Renal cortex interstitium (tissue), 11 donors: Measurements from ENCODE around the gene PALD1. TPM values are rescaled to one million over a fixed set of nuclear protein-coding genes. Genes with fewer than 3 reads are reported as not detected.
A peak's percentile ranks its signal among the peaks of the same experiment; 100 is the strongest.
"Not testable (repeated sequence)": the region's sequence is repeated elsewhere in the genome, so short reads cannot be mapped to it uniquely, and the experiment has no call there.

ENCODE experiments used
- DNase-seq, 11 donors: peaks; one replicate each; pipeline ENCODE4 v3.0.0-alpha.2; 2013; ENCODE audit warnings: low read depth in 9 of 11, low spot score in 4 of 11; ENCODE audit errors: extremely low read depth in 1 of 11
- polyA plus RNA-seq, 3 donors: library from polyadenylated mRNA; unstranded; fragments of 120-200 nt; gene quantifications; one replicate each; pipeline ENCODE4 v1.2.1, GENCODE V29; 2013; ENCODE audit not compliant: insufficient read length in 3 of 3

PALD1 gene
- polyA plus RNA-seq, 3 donors, result 10.1 to 12.8 (median 11.9) TPM

DNA sequence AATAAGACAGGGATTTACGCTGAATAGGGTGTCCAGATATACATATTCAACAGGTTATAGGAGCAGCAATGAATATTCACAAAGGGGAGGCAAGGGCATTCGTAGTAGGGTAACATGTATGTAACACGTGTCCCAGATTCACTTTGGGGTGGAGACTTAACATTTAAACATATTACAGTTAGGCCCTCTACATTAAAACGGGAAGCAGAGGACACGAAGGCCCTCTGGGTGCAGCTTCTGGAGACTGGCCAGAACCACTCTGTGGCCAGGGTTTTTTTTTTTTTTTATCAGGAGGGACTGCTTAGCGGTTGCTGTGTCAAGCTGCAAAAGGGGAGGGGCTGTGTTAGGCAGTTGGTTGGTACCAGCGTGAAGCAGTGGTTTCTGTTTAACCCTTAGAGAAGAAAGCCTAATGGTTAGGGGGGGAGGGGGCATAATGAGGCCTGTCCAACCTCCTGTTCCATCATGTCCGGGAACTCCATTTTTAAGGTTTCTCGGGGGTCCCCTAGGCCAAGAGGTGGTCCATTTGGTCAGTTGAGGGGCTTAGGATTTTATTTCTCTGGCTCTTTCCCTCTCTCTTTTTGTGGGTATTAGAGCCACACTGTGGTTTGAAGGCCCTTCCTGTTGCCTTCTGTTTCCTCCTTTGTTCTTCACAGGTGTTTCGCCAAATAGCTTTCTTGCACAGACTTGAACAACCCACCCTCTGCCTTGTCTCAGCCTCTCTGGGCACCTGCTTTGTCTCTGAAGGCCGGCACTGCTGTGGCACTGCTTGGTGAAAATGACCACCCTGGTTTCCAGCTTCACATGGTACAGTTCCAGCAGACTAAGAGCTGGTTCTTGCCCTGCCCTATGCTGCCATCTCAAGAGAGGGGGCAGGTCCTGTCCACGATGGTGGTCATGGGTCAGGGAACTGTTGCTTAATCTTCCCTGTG lies 97.6 kb downstream of the PALD1 start:
- no peak for DNase-seq

DNA sequence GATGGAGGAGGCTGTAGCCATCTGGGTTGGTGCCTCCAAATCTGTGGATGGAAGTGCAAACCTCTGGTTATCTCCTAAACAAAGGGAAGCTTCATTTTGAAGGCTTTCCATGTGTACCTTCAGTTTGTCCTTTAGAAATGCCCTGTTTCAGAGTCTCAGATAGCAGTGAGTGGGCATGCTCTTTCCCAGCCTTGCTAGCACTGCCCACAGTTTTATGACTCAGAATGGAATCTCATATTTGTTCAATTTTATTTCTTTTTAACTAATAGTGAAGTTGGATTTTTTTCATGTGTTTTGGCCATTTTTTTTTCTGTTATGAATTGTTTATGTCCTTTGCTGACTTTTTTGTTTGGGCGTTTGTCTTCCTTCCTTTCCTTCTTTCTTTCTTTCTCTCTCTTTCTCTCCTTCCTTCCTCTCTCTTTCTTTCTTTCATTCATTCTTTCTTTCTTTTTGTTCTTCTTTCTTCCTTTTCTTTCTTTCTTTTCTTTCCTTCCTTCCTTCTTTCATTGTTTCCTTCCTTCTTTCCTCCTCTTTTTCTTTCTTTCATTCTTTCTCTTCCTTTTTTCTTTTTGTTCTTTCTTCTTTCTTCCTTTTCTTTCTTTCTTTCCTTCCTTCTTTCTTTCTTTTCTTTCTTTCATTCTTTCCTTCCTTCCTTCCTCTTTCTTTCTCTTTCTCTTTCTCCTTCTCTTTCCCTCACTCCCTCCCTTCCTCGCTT lies 98.4 kb downstream of the PALD1 start:
- DNase-seq, result no peak

DNA sequence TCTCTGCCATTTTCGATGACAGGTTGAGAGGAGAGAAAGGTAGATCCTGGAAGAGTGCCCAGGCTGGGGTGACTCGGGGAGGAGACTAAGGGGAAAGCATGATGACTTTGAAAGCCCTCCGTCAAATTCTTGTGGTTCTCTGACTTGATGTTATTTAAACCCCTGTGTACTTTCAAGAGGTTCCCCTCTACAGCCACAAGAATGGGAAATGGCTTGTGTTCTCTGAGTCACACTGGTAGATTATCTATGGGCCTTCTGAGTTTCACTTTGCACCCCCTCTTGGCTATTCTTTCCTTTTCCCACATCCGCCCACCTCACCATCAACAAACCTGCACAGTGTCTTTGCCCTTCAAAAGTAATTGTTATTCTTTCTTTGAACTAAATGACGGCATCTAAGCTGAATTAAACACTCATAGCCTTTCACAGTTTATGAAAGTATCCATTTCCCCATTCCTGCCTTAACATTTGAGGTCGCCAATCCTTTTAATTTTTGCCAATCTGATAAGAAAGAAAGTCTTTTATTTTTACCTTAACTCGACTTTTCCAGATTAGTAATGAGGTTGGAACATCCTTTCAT lies 99.9 kb downstream of the PALD1 start:
- DNase-seq, result no peak

DNA sequence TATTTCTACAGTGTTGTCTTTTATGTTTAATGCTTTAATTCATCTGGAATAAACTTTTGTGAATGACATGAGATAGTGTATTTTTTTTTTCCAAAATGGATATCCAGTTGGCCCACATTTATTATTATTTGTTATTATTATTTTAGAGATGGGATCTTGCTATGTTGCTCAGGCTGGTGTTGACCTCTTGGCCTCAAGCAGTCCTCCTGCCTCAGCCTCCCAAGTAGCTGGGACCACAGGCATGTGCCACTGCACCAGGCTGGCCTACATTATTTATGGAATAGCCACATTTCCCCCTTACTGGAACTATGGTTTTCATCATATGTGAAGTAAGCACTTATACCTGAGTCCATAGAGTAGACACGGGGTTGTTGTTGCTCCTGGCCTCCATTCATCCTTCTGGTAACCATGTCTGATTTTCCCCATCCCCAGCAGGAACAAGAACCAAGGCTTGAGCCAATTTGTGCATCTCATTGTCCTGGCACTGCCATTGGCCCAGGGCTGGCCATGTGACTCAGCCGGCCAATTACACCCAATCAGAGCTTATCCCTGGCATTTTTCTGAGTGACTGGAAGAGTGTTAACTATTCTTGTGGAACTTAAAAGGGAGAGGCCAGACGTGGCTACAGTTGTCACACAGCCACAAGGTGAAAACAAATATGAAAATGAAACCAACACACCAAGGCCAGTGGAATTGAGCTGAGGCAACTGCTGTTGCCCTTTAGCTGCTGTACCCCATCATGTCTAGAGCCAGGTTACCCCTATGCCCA lies 100.9 kb downstream of the PALD1 start:
- DNase-seq, result no peak

DNA sequence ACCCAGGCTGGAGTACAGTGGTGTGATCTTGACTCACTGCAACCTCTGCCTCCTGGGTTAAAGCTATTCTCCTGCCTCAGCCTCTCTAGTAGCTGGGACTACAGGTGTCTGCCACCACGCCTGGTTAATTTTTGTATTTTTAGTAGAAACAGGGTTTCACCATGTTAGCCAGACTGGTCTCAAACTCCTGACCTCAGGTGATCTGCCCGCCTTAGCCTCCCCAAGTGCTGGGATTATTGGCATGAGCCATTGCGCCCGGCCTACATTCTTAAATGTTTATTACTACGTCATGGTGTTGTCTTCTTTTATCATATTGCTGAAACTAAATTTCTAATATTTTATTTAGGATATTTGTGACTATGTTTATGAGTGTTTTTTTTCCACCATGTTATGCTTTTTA lies 102.6 kb downstream of the PALD1 start:
- not testable (repeated sequence) for DNase-seq

DNA sequence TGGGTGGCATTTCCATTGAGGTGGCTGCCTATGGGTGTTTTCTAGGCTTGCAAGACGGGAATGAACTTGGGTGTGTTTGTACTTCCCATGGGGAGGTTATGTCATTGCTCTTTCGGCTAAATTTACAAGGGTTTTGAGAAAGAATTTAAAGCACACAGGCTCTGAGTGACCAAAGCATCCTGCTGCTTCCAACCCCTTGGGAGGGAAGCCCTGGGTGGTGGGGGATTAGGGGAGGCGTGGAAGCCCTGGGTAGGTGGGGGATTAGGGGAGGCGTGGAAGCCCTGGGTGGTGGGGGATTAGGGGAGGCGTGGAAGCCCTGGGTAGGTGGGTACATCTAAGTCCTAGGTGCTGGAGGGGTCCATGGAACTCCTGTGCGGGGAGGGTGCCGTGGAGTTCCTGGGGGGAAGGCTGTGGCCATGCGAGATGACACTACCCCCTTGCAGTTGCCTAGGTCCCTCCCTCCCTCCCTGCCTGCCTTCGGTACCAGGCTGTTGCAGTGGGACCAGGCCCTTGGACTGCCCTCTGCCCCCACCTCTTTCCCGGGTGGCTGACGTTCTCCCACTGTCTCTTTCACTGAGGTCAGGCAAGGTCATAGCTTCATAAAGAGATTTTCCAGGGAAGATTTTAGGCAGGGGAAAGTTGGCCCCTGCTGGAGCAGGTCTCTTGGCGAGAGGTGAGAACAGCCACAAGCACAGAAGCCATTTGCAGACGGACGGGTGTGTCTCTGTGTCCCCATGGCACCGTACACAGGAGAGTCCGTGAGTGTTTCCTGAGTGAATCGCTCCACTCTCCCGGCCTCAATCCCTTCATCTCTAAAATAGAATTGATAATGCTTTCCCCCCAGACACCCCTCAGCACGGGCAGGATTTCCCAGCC lies 104.5 kb downstream of the PALD1 start:
- no peak for DNase-seq

DNA sequence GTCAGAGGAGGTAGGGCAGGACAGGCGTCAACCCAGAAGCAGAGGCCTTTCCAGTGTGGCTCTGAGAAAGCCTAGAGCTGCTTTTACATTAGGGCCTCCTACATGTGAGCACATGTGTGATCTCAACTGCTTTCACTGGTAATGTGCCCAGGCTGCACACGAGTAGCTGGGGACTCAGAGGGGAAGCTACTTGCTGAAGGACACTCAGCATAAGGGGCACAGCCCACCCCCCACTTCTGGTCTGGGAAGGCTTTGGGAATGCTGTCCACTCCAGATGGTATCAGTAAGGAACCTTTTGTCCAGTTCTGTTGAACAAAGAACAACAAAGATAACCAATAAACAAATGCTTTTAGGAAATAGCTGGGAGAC lies 105.1 kb downstream of the PALD1 start:
- DNase-seq, result peak in 1 of 11 donors; percentile 36

DNA sequence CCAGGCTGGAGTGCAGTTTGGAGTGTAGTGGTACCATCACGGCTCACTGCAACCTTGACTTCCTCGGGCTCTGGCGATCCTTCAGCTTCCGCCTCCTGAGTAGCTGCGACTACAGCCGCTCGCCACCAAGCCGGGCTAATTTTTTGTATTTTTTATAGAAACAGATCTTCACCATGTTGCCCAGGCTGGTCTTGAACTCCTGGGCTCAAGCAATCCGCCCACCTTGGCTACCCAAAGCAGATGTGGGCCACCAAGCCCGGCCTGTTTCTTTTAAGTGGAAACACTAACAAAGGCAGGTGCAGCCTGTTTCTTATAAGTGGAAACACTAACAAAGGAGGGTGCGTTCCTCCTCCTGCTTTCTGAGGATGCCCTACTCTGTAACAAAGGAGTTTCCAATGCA lies 105.8 kb downstream of the PALD1 start:
- DNase-seq, result no peak

DNA sequence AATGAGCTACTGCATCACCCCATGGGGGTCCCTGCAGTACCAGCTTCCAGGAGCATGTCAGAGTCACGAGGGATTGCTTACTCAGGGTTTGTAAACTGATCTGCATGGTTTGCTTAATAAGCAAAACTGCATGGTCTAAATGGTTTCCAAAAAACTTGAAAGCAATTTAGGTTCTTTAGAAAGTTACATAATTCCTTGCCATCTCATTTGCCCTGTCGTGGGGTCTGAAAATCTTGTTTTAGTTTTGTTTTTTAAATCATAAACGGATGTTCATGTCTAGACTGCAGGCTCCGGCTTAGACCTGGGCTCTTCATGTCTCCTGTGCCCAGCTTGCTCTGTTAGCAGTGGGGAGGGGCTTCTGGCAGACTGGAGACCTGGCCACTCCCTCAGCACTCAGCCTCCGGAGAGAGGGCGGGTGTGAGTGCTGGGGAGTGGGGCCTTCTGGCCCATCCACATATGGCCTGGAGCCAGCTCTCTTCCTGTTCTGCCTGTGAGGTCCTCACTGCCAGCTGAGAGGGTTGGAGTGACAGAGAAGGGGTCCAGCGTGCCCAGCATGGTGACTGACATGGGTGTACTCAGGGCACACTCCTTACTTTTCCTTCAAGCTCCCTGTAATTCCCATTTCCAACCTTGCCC lies 106.5 kb downstream of the PALD1 start:
- DNase-seq, result peak in 9 of 11 donors; percentile 38 to 70 (median 60)

DNA sequence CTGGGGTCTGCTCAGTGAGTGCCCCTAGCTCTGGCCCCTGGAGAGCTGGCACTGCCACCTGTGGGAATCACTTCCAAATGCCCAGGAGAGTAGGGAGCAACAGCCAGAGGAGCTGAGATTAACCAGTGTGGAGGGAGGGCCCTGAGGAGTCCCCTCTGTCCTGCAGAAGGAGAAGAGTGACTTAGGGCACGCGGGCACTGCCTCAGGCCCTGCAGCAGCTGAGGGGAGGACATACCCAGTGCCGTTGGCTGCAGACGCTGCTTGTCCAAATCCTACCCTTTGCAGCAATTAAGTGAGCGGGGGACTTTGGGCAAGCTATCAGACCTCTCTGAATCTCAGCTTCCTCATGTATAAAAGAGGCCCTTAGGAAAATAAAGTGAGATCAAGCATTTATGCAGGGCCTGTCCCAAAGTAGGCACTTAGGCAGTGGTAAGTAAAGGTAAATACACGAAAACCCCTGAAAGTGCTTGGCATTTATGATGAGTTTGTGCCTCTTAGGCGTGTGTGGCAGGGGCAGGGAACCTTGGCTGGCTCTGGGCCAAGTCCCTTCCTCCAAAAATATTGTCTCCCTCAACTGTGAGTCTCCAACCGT lies 107.1 kb downstream of the PALD1 start:
- no peak for DNase-seq

DNA sequence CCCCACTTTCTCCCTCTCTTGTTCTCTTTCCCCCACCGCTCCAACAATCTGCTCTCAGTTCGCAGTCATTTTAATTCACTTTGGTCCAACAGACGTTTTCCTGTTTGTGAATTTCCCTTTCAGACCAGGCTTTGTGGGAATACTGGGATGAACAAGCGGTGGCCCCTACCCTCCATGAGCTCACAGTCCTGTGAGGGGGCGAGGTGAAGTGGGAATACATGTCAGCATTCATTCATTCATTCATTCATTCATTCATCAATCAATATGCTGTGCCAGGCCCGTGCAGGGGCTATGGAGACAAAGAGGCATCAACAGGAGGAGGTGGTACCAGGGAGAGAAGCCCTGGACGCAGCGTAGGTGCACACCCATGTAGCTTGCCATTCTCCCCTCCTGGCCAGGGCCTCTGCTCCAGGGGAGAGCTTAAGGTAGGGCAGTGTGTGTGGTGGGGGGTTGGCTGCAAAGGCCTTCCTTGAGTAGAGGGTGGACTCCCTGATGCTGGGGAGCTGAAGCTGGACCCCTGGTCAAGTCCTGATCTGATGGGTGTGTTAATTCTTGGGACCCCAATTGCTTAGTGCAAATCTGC lies 107.9 kb downstream of the PALD1 start:
- DNase-seq, result no peak

DNA sequence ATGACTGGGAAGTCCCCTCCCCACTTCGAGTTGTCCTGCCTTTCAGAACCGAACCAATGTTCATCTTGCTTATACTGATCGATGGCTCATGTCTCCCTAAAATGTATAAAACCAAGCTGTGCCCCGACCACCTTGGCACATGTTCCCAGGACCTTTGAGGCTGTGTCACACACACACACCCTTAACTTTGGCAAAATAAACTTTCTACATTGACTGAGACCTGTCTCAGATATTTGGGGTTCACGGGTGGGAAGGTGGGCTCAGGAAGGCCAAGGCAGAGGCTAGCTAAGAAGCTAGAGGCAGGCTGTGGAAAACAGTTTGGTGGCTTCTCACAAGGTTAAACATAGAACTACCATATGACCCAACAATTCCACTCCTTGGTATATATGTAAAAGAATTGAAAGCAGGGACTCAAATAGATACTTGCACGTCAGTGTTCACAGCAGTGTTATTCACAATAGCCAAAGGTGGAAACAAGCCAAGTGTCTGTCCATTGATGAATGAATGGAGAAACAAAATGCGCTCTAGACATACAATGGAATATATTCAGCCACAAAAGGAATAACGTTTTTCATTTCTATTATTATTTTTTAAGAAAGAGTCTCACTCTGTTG lies 108.6 kb downstream of the PALD1 start:
- no peak for DNase-seq

DNA sequence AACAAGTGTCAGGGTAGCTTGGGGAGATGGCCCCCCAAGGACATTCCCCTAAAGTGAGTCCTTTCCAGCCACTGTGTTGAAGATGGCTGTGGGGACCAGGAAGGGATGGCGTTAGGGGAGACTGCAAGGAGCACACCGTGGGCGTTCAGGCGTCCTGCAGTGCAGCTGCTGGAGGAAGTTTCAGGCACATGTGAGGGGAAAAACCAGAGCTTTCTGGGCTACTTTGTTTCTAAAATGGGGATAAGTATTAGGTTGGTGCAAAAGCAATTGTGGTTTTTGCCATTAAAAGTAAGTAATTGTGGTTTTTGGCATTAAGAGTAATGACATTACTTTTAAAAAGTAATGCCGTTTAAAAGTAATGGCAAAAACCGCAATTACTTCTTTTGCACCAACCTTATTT lies 109.7 kb downstream of the PALD1 start:
- no peak for DNase-seq

DNA sequence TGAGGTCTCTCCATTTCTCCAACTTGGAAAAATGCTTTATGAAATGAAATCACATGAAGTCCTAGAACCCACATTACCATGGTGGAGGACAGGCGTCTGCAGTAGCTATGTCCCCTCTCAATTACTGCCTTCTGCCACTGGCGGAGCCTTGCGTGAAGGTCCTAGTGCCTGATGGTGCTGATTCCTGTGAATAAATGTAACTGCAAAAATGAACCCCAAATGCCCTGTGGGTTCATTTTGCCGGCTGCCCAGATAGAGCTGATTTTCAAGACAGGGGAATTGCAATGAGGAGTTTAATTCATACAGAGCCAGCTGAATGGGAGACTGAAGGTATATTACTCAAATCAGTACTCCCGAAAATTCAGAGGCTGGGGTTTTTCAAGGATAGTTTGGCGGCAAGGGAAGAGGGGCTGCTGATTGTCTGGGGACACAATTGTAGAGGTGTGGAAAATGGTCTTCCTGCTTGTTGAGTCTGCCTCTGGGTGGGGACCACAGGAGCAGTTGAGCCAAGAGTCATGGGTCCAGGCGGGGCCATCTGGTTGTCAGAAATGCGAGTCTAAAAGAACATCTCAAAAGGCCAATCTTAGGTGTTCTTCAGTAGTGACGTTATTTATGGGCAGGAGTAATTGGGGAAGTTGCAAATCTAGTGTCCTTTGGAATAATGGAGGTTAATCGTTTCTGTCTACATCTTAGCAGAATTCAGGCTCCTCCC lies 110.4 kb downstream of the PALD1 start:
- no peak for DNase-seq

DNA sequence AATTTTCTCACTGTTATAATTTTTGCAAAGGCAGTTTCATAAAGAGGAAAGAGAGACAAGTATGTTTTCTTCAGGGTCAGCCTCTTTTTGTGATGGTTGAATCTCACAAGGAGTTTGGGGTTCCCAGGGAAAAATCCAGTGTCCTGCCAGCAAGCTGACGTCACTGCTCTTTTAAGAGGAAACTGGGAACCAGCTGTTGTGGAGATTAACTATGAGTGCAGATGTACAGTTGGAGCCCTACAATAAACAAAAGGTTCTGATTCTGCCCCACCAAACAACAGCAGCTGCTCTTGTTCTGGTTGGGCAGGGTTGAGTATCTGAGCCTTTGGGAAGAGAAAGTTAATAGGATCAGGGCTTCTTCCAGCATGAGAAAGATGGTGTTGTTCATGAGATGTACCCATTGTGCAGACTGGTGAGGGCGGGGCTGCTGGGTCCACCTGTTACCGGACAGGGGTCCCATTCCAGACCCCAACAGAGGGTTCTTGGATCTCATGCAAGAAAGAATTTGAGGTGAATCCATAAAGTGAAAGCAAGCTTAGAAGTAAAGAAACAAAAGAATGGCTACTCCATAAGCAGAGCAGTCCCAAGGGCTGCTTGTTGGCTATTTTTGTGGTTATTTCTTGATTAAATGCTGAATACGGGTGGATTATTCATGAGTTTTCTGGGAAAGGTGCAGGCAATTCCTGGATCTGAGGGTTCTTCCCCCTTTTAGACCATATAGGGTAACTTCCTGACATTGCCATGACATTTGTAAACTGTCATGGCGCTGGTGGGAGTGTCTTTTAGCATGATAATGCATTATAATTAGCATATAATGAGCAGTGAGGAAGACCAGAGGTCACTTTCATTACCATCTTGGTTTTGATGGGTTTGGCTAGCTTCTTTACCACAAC lies 111.4 kb downstream of the PALD1 start:
- peak in 7 of 11 donors; percentile 26 to 67 (median 49) for DNase-seq
